AG20443 (cell line): ENCODE results near the gene COL8A2.

Experiments used
- DNase-seq: peaks from one replicate; pipeline ENCODE4 v3.0.0; 2012; ENCODE audit warnings: low spot score, mixed read lengths

Gene COL8A2

GRCh38 chr1:36157115-36157903, 32.3 kb upstream of the COL8A2 start:
- DNase-seq: peak; percentile 43

- DNase-seq: peak; percentile 50
Observed at GRCh38 chr1:36156329-36157114, 31.5 kb upstream of the COL8A2 start.

- peak; percentile 92 for DNase-seq
Observed at GRCh38 chr1:36155408-36156328, 30.6 kb upstream of the COL8A2 start, which contains the start of gene MAP7D1. Gene MAP7D1 (plus strand): TSS chr1:36156160. CDS start chr1:36156418, 258 bp downstream.

GRCh38 chr1:36154765-36155407, 29.9 kb upstream of the COL8A2 start:
- DNase-seq: no peak

- no peak for DNase-seq
Observed at GRCh38 chr1:36154335-36154734, 29.3 kb upstream of the COL8A2 start.

- no peak for DNase-seq
Observed at GRCh38 chr1:36153476-36153875, 28.5 kb upstream of the COL8A2 start.

GRCh38 chr1:36151845-36152203, 26.8 kb upstream of the COL8A2 start:
- DNase-seq: no peak

- DNase-seq: no peak
Observed at GRCh38 chr1:36151134-36151844, 26.3 kb upstream of the COL8A2 start.

- peak; percentile 92 for DNase-seq
Observed at GRCh38 chr1:36150296-36151133, 25.5 kb upstream of the COL8A2 start.

- no peak for DNase-seq
Observed at GRCh38 chr1:36149973-36150295, 24.9 kb upstream of the COL8A2 start.

- peak; percentile 98 for DNase-seq
Observed at GRCh38 chr1:36149237-36149972, 24.4 kb upstream of the COL8A2 start, which contains the start of gene TRAPPC3. Gene TRAPPC3 (minus strand): TSS chr1:36149486. CDS start chr1:36149378, 108 bp downstream.

GRCh38 chr1:36148821-36149236, 23.8 kb upstream of the COL8A2 start:
- DNase-seq: no peak

- no peak for DNase-seq
Observed at GRCh38 chr1:36144413-36144812, 19.4 kb upstream of the COL8A2 start.

- DNase-seq: no peak
Observed at GRCh38 chr1:36143424-36143823, 18.4 kb upstream of the COL8A2 start.

- DNase-seq: no peak
Observed at GRCh38 chr1:36142121-36142520, 17.1 kb upstream of the COL8A2 start.

- no peak for DNase-seq
Observed at GRCh38 chr1:36139521-36139920, 14.5 kb upstream of the COL8A2 start.

- no peak for DNase-seq
Observed at GRCh38 chr1:36137776-36138175, 12.8 kb upstream of the COL8A2 start.

GRCh38 chr1:36137226-36137625, 12.2 kb upstream of the COL8A2 start:
- no peak for DNase-seq

GRCh38 chr1:36136535-36136934, 11.5 kb upstream of the COL8A2 start:
- peak; percentile 91 for DNase-seq
